ENCODE data around the gene MAST4.

MAST4 gene

DNA sequence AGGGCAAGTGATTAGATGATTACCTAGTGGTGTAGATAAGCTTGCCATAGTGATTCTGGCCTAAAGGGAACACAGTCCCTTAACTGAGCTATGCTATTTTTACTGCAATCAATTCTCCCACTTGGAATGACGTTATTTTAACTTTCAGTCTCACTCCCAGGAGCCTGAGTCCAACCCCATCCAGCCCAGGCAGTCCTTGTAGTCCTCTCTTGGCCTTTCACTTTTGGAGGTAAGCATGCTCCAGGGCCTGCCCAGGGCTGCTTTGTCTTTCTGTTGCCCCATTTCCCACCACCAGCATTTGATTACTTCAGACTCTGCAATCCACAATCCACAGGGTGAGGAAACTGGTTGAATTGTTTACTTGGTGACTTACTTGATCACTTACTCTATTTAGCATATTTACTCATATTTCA, 367.4 kb downstream of the MAST4 start:
- no peak for DNase-seq (ENCODE audit: low spot score)

- DNase-seq (ENCODE audit: low spot score) = no peak
Observed at GRCh38 chr5:66966439-66966838, 370.2 kb downstream of the MAST4 start.

DNA sequence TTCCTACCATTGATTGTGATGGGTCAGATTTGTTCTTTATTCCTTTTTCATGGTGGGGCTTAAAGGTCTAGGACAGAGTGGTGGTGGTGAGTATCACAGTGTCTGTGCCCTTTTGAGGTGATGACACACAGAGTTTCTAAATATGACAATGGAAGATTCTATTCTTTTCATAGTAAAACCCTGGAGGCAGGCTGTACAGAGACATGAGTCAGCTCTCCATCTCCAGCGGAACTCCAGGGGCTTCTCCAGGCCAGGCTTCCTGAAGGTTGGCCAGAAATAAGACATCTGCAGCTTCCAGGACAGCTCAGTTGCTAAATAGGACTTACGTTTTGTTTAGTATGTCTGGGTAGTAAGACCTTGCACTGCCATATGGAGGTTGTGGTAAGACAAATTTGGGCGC, 370.9 kb downstream of the MAST4 start:
- DNase-seq (ENCODE audit: low spot score) = no peak

- no peak for DNase-seq (ENCODE audit: low spot score)
Observed at GRCh38 chr5:66967826-66968262, 371.7 kb downstream of the MAST4 start.

GRCh38 chr5:66969484-66969883, 373.3 kb downstream of the MAST4 start:
- DNase-seq (ENCODE audit: low spot score) = no peak

- no peak for DNase-seq (ENCODE audit: low spot score)
Observed at GRCh38 chr5:66969963-66970362, 373.8 kb downstream of the MAST4 start.

DNA sequence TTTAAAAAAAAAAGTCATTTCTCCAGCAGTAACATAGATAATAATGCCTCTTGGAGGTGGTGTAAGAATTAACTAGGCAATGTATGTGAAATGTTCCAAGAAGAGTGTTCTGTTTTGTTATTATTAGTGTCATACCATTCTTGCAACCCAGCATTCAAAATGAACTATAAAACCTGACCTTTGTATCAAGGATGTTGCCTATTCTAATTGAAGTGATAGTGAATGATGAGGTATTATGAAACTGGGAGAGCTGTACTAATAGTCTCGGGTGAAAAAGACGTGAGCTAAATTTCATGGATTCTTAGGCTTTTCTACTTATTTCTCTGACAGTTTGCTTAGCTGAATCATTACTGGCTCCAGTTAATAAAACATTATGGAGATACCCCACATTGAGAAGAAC, 375.8 kb downstream of the MAST4 start:
- no peak for DNase-seq (ENCODE audit: low spot score)

DNA sequence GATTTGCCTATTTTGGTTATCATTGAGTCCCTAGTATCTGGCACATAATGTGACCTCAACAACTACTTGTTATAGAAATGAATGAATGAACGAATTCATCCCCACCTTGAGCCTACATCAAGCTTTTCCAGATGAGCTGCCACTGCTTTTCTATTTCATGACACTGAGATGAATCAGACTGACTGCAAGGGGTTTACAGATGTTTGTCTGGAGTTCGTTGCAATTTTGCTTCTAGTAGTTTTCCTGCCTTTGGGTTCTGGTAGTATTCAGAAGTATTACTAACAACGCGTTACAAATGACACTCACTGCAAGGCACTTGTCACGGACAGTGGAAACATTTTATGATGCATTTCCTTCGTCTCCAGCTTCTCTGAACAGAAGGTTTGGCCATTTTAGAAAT, 378.1 kb downstream of the MAST4 start:
- DNase-seq (ENCODE audit: low spot score) = no peak

GRCh38 chr5:66976108-66976507, 379.9 kb downstream of the MAST4 start:
- DNase-seq (ENCODE audit: low spot score) = no peak

DNA sequence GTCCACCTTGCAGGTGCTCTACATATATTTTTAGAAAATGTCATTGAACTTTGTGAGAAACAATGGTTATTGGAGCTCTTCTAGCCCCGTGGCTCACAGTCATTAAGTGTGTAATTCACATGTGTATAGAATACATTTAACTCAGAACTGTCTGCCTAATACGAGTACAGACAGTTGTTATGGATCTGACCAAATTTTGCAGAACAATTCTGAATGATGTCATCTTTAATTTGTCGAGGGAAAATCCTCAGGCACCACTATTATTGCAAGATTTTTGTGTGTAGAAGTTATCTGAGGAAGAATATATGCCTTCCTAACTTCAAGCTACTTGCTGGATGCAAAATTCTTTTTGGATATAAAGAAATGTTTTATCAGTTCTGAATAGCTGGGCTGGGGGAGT, 383.5 kb downstream of the MAST4 start:
- DNase-seq (ENCODE audit: low spot score) = no peak

DNA sequence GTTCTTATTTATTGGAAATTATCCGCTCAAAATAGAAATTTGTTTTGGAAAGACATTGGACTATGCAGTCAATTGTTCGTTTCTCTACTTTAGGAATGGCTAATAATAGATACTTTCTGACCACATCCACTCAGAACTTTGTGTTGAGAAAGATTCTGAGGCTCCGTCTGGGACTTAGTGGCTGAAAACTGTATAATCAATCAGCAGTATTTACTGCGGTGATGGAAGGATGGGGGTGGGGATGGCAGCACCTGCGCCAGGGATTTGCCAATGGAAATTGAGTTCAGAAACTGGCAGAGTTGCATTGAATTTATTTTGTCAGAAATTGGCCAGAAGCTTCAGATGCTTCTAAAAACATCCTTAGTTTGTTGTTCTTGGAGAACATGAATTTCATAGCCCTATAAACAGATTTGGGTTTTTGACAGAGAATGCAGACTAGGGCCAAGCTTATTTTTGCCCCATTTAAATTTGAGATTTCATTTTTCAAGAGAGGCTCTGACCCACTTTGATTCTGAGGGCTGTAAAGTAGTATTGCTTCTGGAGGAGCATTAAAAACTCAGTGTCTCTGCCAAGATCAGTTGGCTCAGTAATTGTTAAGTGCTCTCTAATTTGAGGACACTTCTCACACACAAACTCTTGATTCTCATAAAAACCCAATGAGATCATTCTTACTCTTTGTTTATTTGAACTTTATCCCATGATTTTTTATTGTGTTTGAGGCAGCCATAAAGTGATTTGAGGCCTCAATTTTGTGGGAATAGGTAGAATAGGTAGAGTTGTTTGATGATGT, 385.3 kb downstream of the MAST4 start:
- no peak for DNase-seq (ENCODE audit: low spot score)

DNA sequence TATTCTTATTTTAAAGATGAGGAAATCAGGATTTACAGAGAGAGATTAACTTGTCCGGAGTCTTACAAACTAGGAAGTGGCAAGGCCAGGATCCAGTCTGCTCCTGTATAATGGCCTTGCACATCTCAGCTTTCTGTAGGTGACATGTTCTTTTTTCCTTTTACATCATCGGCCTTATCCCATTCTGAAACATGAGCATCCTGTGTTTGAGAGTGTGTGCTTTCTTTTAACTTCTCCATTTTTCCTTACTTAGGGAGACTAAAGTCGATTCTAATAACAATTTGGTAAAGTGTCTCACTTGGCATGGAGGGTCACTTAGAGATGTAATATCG, 385.8 kb downstream of the MAST4 start:
- DNase-seq (ENCODE audit: low spot score) = no peak

- no peak for DNase-seq (ENCODE audit: low spot score)
Observed at GRCh38 chr5:66982470-66982869, 386.3 kb downstream of the MAST4 start.

DNA sequence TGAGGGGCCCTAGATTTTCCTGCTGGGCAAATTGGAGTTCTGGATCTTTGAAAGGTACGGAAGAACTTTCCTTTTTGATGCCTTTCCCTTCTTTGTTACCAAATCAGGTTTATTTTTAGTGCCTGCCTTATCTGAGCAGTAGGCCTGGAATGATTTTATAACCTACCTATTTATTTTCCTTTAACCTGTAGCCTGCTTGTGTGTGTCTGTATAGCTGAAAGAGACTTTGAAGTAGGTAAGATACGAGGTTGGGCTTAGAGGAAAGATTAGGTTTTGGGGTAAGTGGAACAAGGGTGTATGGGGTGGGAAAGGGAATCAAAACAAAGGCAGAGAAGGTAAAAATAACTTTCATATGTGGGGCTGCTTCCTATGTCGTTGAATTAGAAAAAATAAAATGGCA, 389.2 kb downstream of the MAST4 start:
- no peak for DNase-seq (ENCODE audit: low spot score)

GRCh38 chr5:66986009-66986408, 389.8 kb downstream of the MAST4 start:
- DNase-seq (ENCODE audit: low spot score) = no peak

DNA sequence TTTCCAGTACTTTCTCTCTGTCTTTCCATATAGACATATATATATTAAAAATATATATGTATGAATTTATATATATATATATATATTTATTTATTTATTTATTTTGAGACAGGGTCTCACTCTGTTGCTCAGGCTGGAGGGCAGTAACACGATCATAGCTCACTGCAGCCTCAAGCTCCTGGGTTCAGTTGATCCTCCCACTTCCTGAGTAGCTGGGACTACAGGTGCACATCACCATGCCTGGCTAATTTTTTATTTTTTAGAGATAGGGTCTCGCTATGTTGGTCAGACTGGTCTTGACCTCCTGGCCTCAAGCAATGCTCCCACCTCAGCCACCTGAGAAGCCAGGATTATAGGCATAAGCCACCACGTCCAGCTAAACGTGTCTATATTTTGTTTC, 390.3 kb downstream of the MAST4 start:
- no peak for DNase-seq (ENCODE audit: low spot score)

GRCh38 chr5:66987126-66987525, 390.9 kb downstream of the MAST4 start:
- DNase-seq (ENCODE audit: low spot score) = no peak

DNA sequence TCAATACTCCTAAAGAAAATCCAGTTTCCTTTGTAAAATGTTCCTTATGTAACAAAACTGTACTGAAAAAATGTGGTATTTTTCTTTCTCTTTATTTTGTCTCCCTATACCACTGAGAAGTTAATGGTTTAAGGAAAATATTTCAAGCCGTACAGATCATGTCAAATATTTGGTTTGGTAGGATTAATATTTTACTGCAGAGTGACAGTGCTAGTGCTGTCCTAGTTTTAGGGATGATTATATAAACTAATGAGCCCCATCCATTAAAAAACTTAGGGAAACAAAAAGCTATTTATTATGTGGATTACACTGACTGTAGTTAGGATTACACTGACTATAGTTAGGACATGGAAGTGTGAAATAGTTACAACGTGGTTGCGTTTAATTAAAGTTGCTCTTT, 391.3 kb downstream of the MAST4 start:
- no peak for DNase-seq (ENCODE audit: low spot score)

- DNase-seq (ENCODE audit: low spot score) = peak; percentile 55
Observed at GRCh38 chr5:66987949-66988838, 392.0 kb downstream of the MAST4 start.

DNA sequence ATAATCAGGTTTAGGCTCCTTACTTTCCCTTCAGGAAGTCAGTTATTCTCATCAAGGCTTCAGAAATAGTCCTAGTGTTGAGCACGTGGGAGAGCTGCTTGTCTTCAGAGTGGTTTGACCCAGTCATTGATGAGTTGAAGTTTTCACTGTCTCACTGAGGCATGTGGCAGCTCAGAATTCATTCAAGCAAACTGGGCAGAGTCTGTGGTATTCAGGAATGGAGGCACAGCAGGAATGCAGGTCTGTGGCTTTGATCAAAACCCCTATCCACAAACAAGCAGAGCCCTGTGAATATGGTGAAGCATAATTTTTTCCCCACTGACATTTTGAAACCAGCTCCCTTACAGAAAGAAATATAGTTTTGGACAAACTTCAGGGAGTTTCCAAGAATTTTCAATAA, 393.1 kb downstream of the MAST4 start:
- no peak for DNase-seq (ENCODE audit: low spot score)

DNA sequence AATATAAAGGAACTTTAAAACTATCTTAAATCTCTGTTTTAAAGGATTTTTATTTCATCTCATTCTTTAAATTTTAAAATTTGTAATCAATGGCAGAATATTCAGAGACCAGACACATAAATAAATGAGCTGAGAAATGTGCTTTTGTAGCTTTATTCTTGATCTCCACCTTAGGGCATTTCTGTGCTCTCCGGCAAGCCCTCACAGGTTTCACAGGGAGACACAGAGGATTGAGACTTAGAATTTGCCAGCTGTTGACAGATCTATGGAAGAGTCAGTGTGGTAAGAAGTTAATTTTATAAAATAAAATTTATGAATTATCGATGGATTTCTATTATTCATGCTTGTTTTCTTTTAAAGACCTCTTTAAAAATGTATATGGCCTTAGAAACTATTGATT, 393.6 kb downstream of the MAST4 start:
- no peak for DNase-seq (ENCODE audit: low spot score)

DNA sequence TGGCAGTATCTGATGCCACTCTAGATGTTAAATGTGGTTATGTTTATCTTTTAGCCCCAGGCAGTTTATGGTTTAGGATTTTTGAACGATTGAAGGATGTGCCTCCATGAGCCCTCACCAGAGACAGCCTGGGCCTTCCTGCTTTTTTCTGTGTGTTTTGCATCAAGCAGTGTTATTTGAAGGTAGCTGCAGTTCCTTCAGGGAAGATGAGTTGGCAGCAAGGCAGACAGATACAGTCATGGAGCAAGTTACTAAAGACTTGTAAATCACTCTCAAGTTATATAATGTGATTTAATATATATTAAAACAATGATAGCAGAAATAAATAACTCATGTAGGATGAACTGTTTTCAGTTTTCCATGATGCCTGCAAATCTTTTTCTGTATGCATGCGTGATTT, 395.6 kb downstream of the MAST4 start:
- no peak for DNase-seq (ENCODE audit: low spot score)

- DNase-seq (ENCODE audit: low spot score) = no peak
Observed at GRCh38 chr5:66992547-66992946, 396.4 kb downstream of the MAST4 start.

Data from hematopoietic multipotent progenitor cell treated with erythropoietin and hydrocortisone succinate and interleukin-3 and kit ligand, for 15 days (in vitro differentiated cells).